ENCODE measurements around the gene ZNF385A.
A peak's percentile ranks its signal among the peaks of the same experiment; 100 is the strongest.

DNA sequence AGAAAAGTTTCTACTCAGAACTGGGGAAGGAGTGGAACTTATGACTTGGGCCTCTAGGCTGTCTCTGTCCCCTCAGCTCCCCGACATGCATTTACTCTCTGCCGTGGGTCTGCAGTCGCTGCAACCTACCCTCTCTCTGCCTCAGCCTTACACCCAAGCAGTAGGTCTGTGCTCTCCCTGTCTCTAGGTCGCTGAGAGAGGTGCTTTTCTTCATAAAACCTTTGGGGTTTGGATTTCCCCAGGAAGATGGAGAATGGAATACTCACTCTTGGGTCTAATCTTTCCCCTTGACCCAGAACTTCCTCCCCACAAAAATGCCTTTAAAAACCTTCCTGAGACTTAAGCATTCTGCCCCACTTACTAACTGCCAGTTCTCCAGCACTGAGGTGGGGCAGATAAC lies 33.2 kb downstream of the ZNF385A start:
- no peak for TF ChIP-seq EZH2 (IDR thresholded peaks at IDR 0.05; ENCODE audit: low read depth, unreplicated experiment)
- 0 out of 2 replicates have a peak, but pooled peaks have one; percentile 2 for TF ChIP-seq POLR2AphosphoS5 (IDR thresholded peaks at IDR 0.05; ENCODE audit: low read depth)
- TF ChIP-seq, protein P1, sequence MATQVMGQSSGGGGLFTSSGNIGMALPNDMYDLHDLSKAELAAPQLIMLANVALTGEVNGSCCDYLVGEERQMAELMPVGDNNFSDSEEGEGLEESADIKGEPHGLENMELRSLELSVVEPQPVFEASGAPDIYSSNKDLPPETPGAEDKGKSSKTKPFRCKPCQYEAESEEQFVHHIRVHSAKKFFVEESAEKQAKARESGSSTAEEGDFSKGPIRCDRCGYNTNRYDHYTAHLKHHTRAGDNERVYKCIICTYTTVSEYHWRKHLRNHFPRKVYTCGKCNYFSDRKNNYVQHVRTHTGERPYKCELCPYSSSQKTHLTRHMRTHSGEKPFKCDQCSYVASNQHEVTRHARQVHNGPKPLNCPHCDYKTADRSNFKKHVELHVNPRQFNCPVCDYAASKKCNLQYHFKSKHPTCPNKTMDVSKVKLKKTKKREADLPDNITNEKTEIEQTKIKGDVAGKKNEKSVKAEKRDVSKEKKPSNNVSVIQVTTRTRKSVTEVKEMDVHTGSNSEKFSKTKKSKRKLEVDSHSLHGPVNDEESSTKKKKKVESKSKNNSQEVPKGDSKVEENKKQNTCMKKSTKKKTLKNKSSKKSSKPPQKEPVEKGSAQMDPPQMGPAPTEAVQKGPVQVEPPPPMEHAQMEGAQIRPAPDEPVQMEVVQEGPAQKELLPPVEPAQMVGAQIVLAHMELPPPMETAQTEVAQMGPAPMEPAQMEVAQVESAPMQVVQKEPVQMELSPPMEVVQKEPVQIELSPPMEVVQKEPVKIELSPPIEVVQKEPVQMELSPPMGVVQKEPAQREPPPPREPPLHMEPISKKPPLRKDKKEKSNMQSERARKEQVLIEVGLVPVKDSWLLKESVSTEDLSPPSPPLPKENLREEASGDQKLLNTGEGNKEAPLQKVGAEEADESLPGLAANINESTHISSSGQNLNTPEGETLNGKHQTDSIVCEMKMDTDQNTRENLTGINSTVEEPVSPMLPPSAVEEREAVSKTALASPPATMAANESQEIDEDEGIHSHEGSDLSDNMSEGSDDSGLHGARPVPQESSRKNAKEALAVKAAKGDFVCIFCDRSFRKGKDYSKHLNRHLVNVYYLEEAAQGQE (IDR thresholded peaks at IDR 0.05; ENCODE audit: unreplicated experiment), result no peak
- TF ChIP-seq, protein P2, sequence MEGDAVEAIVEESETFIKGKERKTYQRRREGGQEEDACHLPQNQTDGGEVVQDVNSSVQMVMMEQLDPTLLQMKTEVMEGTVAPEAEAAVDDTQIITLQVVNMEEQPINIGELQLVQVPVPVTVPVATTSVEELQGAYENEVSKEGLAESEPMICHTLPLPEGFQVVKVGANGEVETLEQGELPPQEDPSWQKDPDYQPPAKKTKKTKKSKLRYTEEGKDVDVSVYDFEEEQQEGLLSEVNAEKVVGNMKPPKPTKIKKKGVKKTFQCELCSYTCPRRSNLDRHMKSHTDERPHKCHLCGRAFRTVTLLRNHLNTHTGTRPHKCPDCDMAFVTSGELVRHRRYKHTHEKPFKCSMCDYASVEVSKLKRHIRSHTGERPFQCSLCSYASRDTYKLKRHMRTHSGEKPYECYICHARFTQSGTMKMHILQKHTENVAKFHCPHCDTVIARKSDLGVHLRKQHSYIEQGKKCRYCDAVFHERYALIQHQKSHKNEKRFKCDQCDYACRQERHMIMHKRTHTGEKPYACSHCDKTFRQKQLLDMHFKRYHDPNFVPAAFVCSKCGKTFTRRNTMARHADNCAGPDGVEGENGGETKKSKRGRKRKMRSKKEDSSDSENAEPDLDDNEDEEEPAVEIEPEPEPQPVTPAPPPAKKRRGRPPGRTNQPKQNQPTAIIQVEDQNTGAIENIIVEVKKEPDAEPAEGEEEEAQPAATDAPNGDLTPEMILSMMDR (conservative IDR thresholded peaks at IDR 0.05; ENCODE audit: low read depth in 2 of 2), result no peak
